ENCODE data around the gene APBA2. TPM values are rescaled to one million over a fixed set of nuclear protein-coding genes. Genes with fewer than 3 reads are reported as not detected.

Gene APBA2
- total and polyA plus RNA-seq, 2 of the 4 experiments (the other 2 are of a cell fraction), result 21.7 to 33.0 TPM

GRCh38 chr15:29126821-29127461, 241.2 kb downstream of the APBA2 start:
- H3K9me1 ChIP-seq (ENCODE audit: insufficient read depth, low read length), result no peaks in the 10 kb centered on the region
- no peak overlapping the region for H3K14ac ChIP-seq (replicated peaks; ENCODE audit: low read depth, low read length)
- no peak overlapping the region for H3K23ac ChIP-seq (ENCODE audit: low read depth, low read length)
- dilution Hi-C loops (cut with HindIII; ENCODE audit: low sequenced_read_pairs, unreplicated experiment) (no loop called here), in situ Hi-C loops (cut with MboI; ENCODE audit: low sequenced_read_pairs) (loop anchor here (25.0 kb wide), 1 partner anchor 935 kb away; no protein-coding TSS in a partner anchor), intact Hi-C loops (cut with micrococcal nuclease) (no loop called here)
- no peak overlapping the region for H3K4ac ChIP-seq (ENCODE audit: low read depth, low read length)
- H3K56ac ChIP-seq (ENCODE audit: extremely low read depth, insufficient read depth, low read length), result no peak overlapping the region
- ATAC-seq (ENCODE audit: low read depth) (no peak), DNase-seq (no peak)
- H3K36me3 ChIP-seq (ENCODE audit: control insufficient read depth, insufficient read depth, low read length), result no peaks in the 10 kb centered on the region
- H3K18ac ChIP-seq (ENCODE audit: low read depth, low read length), result no peak overlapping the region
- no peak overlapping the region for H4K91ac ChIP-seq (ENCODE audit: insufficient read depth, low read depth, low read length)
- no peak overlapping the region for H3K4me3 ChIP-seq (ENCODE audit: insufficient read depth, low read depth, low read length)
- H3K27ac ChIP-seq (ENCODE audit: insufficient read depth, low read length), result no peak overlapping the region
- H2AK9ac ChIP-seq (replicated peaks; ENCODE audit: low read depth, low read length, poor library complexity), result no peak overlapping the region
- H2BK5ac ChIP-seq (ENCODE audit: low read depth, low read length, poor library complexity, severe bottlenecking), result no peak overlapping the region
- H2BK20ac ChIP-seq (ENCODE audit: low read depth, low read length), result no peak overlapping the region
- no peak overlapping the region for H2AFZ ChIP-seq (replicated peaks; ENCODE audit: low read length, poor library complexity)
- H3K79me1 ChIP-seq (ENCODE audit: low read depth in 1 of 2, low read length in 2 of 2), result no peaks in the 10 kb centered on the region
- H3K27me3 ChIP-seq (ENCODE audit: control insufficient read depth, insufficient read depth, low read length), result peaks cover 37% of the 10 kb centered on the region
- no peak overlapping the region for H4K5ac ChIP-seq (ENCODE audit: low read depth, low read length)
- no TSS peak for BruUV-seq (replicated peaks)
- TF ChIP-seq MXI1 (IDR thresholded peaks at IDR 0.05; ENCODE audit: borderline replicate concordance, low read depth, low read length) (no peak), MAZ (IDR thresholded peaks at IDR 0.05; ENCODE audit: borderline replicate concordance, low read depth, low read length) (no peak), SMC3 (IDR thresholded peaks at IDR 0.05; ENCODE audit: low read depth, low read length) (no peak), CHD1 (IDR thresholded peaks at IDR 0.05; ENCODE audit: low read depth, low read length) (no peak), RCOR1 (IDR thresholded peaks at IDR 0.05; ENCODE audit: insufficient replicate concordance, low read length) (no peak), CTCF (conservative IDR thresholded peaks at IDR 0.05; ENCODE audit: low read depth, low read length) (no peak), RAD21 (IDR thresholded peaks at IDR 0.05; ENCODE audit: low read length) (no peak), POLR2A (IDR thresholded peaks at IDR 0.05; ENCODE audit: low read depth, low read length) (no peak), RFX5 (IDR thresholded peaks at IDR 0.05; ENCODE audit: low read depth, low read length) (no peak), CEBPB (IDR thresholded peaks at IDR 0.05; ENCODE audit: low read depth, low read length) (no peak), FOS (IDR thresholded peaks at IDR 0.05; ENCODE audit: low read depth, low read length) (no peak), MAFK (IDR thresholded peaks at IDR 0.05; ENCODE audit: low read depth, low read length) (no peak), NFE2L2 (IDR thresholded peaks at IDR 0.05; ENCODE audit: low read depth, low read length) (no peak), BHLHE40 (IDR thresholded peaks at IDR 0.05; ENCODE audit: low read depth, low read length) (no peak)
- TF ChIP-seq, protein P1, sequence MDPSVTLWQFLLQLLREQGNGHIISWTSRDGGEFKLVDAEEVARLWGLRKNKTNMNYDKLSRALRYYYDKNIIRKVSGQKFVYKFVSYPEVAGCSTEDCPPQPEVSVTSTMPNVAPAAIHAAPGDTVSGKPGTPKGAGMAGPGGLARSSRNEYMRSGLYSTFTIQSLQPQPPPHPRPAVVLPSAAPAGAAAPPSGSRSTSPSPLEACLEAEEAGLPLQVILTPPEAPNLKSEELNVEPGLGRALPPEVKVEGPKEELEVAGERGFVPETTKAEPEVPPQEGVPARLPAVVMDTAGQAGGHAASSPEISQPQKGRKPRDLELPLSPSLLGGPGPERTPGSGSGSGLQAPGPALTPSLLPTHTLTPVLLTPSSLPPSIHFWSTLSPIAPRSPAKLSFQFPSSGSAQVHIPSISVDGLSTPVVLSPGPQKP (IDR thresholded peaks at IDR 0.05; ENCODE audit: borderline replicate concordance, low read depth, low read length), result no peak
- TF ChIP-seq, protein P2, sequence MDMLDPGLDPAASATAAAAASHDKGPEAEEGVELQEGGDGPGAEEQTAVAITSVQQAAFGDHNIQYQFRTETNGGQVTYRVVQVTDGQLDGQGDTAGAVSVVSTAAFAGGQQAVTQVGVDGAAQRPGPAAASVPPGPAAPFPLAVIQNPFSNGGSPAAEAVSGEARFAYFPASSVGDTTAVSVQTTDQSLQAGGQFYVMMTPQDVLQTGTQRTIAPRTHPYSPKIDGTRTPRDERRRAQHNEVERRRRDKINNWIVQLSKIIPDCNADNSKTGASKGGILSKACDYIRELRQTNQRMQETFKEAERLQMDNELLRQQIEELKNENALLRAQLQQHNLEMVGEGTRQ (IDR thresholded peaks at IDR 0.05; ENCODE audit: low read depth, low read length), result no peak
- ChIA-PET POLR2A (ENCODE audit: unreplicated experiment) (no interaction called here), CTCF (no interaction called here)
- 82% methylated on average over 4 of the region's 19 CpGs; no CpG with 5 or more reads in 1 of the 2 experiments for WGBS, 2 experiments (ENCODE audit: extremely low coverage in 2 of 2, insufficient read length in 1 of 2)
- no peak overlapping the region for H3K9ac ChIP-seq (ENCODE audit: low read depth, low read length)
- H3K4me2 ChIP-seq (ENCODE audit: low read depth, low read length), result no peak overlapping the region
- no peaks in the 10 kb centered on the region for H4K20me1 ChIP-seq (ENCODE audit: insufficient read depth, low read length)
- no peaks in the 10 kb centered on the region for H3K9me3 ChIP-seq (ENCODE audit: control insufficient read depth, insufficient read depth, low read length)
- no peak overlapping the region for H2BK120ac ChIP-seq (ENCODE audit: low read depth, low read length)
- H2BK15ac ChIP-seq (ENCODE audit: low read depth, low read length), result no peak overlapping the region
- H3K4me1 ChIP-seq (ENCODE audit: control insufficient read depth, insufficient read depth, low read length), result no peaks in the 10 kb centered on the region
- H4K8ac ChIP-seq (ENCODE audit: low read depth in 2 of 2, low read length in 2 of 2), result no peak overlapping the region
- H2AK5ac ChIP-seq (ENCODE audit: low read depth, low read length), result no peak overlapping the region
